Liver (tissue), 3 donors: ENCODE measurements around the gene FOXB1.

Experiments
- TAF1 ChIP-seq: conservative IDR thresholded peaks from 2 replicates; pipeline ENCODE4 v1.6.1; 2016; ENCODE audit warnings: antibody characterized with exemption, mild to moderate bottlenecking
- TF ChIP-seq, protein P1 (sequence below): fragments of 150-350 bp; IDR thresholded peaks from 2 replicates; pipeline ENCODE4 v1.5.1; 2017; ENCODE audit warnings: improper control_type of control experiment, low read depth, low read length; ENCODE audit not compliant: missing input control
- donor health status: healthy.
- donor health status: healthy.

GRCh38 chr15:60000824-60001609, 3.1 kb upstream of the FOXB1 start:
- TF ChIP-seq, protein P1, sequence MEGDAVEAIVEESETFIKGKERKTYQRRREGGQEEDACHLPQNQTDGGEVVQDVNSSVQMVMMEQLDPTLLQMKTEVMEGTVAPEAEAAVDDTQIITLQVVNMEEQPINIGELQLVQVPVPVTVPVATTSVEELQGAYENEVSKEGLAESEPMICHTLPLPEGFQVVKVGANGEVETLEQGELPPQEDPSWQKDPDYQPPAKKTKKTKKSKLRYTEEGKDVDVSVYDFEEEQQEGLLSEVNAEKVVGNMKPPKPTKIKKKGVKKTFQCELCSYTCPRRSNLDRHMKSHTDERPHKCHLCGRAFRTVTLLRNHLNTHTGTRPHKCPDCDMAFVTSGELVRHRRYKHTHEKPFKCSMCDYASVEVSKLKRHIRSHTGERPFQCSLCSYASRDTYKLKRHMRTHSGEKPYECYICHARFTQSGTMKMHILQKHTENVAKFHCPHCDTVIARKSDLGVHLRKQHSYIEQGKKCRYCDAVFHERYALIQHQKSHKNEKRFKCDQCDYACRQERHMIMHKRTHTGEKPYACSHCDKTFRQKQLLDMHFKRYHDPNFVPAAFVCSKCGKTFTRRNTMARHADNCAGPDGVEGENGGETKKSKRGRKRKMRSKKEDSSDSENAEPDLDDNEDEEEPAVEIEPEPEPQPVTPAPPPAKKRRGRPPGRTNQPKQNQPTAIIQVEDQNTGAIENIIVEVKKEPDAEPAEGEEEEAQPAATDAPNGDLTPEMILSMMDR, result no peak
- TF ChIP-seq TAF1, result no peak
